Left lung (tissue), 10 donors: ENCODE results near the gene TMEM115. TPM values are rescaled to one million over a fixed set of nuclear protein-coding genes. Genes with fewer than 3 reads are reported as not detected.

Source experiments
- ATAC-seq: fragments of 200-7000 bp; cut with Tn5 transposase; one replicate; pipeline ENCODE4 v1.9.1; 2020; ENCODE audit warnings: moderate library complexity
- DNase-seq, 4 donors: peaks; one replicate each; pipeline ENCODE4 v3.0.0-alpha.2; 2013 to 2020
- H3K27ac ChIP-seq, 2 donors: fragments of 200-600 bp; sonication (generic) in 1 of 2; one replicate each; pipeline versions ENCODE4 v1.5.0 to v1.8.0; 2020 to 2021
- H3K27me3 ChIP-seq, 2 donors: fragments of 200-600 bp; sonication (generic) in 1 of 2; one replicate each; pipeline versions ENCODE4 v1.5.0 to v1.8.0; 2020 to 2021
- H3K36me3 ChIP-seq, 2 donors: fragments of 200-600 bp; sonication (generic) in 1 of 2; one replicate each; pipeline versions ENCODE4 v1.5.0 to v1.8.0; 2020 to 2021
- H3K4me1 ChIP-seq, 2 donors: fragments of 200-600 bp; one replicate each; pipeline ENCODE4 v1.8.0; 2021
- H3K4me3 ChIP-seq, 2 donors: fragments of 200-600 bp; sonication (generic) in 1 of 2; one replicate each; pipeline versions ENCODE4 v1.5.0 to v1.8.0; 2020 to 2021; ENCODE audit warnings: mild to moderate bottlenecking in 1 of 2
- H3K9me3 ChIP-seq, 2 donors: fragments of 200-600 bp; sonication (generic) in 1 of 2; one replicate each; pipeline versions ENCODE4 v1.5.0 to v1.8.0; 2020 to 2021
- intact Hi-C, 2 donors: fragments of 100-400 bp; cut with DNase I; formaldehyde crosslinking; loops; one replicate each; pipeline versions ENCODE4 v1.11.2 to v1.14.2; 2022
- polyA plus RNA-seq, 6 donors: library from polyadenylated mRNA; unstranded; fragments of 120-200 nt; gene quantifications; one replicate each; pipeline ENCODE4 v1.2.1, GENCODE V29; 2013; ENCODE audit not compliant: insufficient read length in 6 of 6
- total RNA-seq, 2 donors: library from RNA; stranded (reverse); fragmentation: NEBNext Ultra II Directional; extraction: Animal tissue kit (Norgen Biotek cat#: 25700); gene quantifications; one replicate each; pipeline ENCODE4 v1.2.1, GENCODE V29; 2021
- TF ChIP-seq, protein P1 (sequence below), 2 donors: fragments of 200-600 bp; sonication (generic) in 1 of 2; IDR thresholded peaks; one replicate each; pipeline versions ENCODE4 v1.5.0 to v1.8.0; 2021; ENCODE audit warnings: antibody characterized with exemption in 2 of 2
- donor health status: DM: no; HTN: yes; CAD: no.
- donor health status: DM: no; HTN: no; CAD: no.

Gene TMEM115
- total and polyA plus RNA-seq, 8 donors: 23.3 to 39.1 (median 29.0) TPM

GRCh38 chr3:50340448-50341329 is 18.6 kb downstream of the TMEM115 start, which contains the start of gene RASSF1:
TSS of gene RASSF1 (minus strand) at chr3:50340836. CDS start at chr3:50340805, 31 bp downstream.
- H3K36me3 ChIP-seq: no peaks in the 10 kb centered on the region
- peaks cover 29 to 65% of the 10 kb centered on the region in 2 donors for H3K4me1 ChIP-seq
- peak within 1 kb of the TSS; percentile 59 to 81 for H3K4me3 ChIP-seq
- no peaks in the 10 kb centered on the region for H3K9me3 ChIP-seq
- TF ChIP-seq, protein P1, sequence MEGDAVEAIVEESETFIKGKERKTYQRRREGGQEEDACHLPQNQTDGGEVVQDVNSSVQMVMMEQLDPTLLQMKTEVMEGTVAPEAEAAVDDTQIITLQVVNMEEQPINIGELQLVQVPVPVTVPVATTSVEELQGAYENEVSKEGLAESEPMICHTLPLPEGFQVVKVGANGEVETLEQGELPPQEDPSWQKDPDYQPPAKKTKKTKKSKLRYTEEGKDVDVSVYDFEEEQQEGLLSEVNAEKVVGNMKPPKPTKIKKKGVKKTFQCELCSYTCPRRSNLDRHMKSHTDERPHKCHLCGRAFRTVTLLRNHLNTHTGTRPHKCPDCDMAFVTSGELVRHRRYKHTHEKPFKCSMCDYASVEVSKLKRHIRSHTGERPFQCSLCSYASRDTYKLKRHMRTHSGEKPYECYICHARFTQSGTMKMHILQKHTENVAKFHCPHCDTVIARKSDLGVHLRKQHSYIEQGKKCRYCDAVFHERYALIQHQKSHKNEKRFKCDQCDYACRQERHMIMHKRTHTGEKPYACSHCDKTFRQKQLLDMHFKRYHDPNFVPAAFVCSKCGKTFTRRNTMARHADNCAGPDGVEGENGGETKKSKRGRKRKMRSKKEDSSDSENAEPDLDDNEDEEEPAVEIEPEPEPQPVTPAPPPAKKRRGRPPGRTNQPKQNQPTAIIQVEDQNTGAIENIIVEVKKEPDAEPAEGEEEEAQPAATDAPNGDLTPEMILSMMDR (IDR thresholded peaks at IDR 0.05): no peak
- no peaks in the 10 kb centered on the region for H3K27me3 ChIP-seq
- DNase-seq (peak; percentile 47 to 95 (median 80)), ATAC-seq (peak; percentile 58)
- intact Hi-C loops: no loop called here
- peak within 1 kb of the TSS; percentile 94 to 98 for H3K27ac ChIP-seq

DNA sequence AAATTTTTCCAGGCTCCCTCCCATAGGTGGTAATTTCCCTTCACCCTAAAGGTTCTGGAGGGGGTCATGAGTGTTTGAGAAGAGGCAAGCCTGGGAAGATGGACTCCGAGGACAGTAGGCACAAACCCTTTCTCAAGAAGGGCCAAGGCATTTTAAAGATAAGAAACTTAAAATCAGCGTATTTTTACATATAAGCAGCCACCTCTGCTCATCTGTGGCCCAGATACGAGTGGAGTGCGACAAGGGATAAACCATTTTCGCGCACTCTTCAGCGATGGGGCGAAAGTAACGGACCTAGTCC is 19.2 kb downstream of the TMEM115 start:
- peak overlapping the region; percentile 59 to 81 for H3K4me3 ChIP-seq
- H3K36me3 ChIP-seq: no peaks in the 10 kb centered on the region
- intact Hi-C loops: no loop called here
- no peak for ATAC-seq
- no peaks in the 10 kb centered on the region for H3K27me3 ChIP-seq
- H3K9me3 ChIP-seq: no peaks in the 10 kb centered on the region
- TF ChIP-seq, protein P1 (IDR thresholded peaks at IDR 0.05): no peak
- DNase-seq: no peak
- H3K27ac ChIP-seq: peak overlapping the region; percentile 94 to 98
- H3K4me1 ChIP-seq: peaks cover 29 to 65% of the 10 kb centered on the region in 2 donors

DNA sequence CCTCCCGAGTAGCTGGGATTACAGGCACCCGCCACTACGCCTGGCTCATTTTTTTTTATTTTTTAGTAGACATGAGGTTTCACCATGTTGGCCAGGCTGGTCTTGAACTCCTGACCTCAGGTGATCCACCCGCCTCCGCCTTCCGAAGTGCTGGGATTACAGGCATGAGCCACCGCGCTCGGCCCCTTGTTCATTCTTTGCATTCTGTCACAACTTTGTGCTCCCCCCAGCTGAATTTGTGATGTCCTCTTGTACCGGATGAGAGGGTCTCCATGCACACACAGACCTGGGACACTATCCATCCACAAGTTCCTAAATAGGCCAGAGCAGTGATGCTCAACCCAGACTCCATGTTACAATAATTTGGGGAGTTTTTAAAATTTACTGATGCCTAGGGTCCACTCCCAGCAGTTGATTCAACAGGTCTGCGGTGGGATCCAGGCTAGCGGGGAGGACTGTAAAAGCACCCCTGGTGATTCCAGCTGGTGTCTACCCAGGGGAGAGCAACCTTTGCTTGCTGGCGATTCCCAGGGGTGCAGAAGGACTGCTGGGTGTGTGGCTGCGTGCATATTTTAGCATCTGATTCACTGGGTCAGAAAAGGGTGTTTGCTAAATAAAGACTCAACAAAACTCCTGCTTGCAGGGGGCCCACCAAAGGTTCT is 19.7 kb downstream of the TMEM115 start:
- peaks cover 28 to 66% of the 10 kb centered on the region in 2 donors for H3K4me1 ChIP-seq
- H3K4me3 ChIP-seq: peak overlapping the region; percentile 59 to 81
- no peaks in the 10 kb centered on the region for H3K9me3 ChIP-seq
- DNase-seq (no peak), ATAC-seq (no peak)
- peak overlapping the region; percentile 94 to 98 for H3K27ac ChIP-seq
- TF ChIP-seq, protein P1 (IDR thresholded peaks at IDR 0.05): no peak
- no peaks in the 10 kb centered on the region for H3K27me3 ChIP-seq
- intact Hi-C loops: no loop called here
- H3K36me3 ChIP-seq: no peaks in the 10 kb centered on the region

DNA sequence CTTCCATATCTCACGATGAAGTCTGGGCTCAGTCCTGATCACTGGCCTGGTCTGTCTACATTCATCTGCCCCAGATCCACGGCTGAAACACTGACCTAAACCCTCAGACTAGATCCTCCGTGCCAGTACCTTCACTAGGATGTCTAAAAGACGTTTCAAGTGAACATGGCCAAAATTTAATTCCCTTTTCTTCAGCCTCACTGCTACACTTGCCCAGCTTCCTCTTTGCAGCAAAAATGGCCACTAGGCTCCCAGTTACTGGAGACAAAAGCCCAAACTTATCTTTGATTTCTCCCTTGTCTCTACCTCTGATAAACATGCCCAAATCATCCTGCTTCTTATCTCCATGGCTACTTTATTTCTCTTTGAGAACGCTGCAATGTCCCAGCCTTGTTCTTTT is 20.4 kb downstream of the TMEM115 start:
- Histone ChIP-seq H3K4me3 (peak overlapping the region in 1 of 2 donors; percentile 81), H3K9me3 (no peaks in the 10 kb centered on the region), H3K27me3 (no peaks in the 10 kb centered on the region), H3K36me3 (no peaks in the 10 kb centered on the region), H3K4me1 (peaks cover 35 to 73% of the 10 kb centered on the region in 2 donors), H3K27ac (peak overlapping the region; percentile 94 to 98)
- intact Hi-C loops: no loop called here
- ATAC-seq: no peak
- no peak for DNase-seq
- TF ChIP-seq, protein P1 (IDR thresholded peaks at IDR 0.05): no peak
